BE2C (cell line): ENCODE results near the gene FMNL2.
A peak's percentile ranks its signal among the peaks of the same experiment; 100 is the strongest.

Source experiments
- DNase-seq: peaks from one replicate; pipeline ENCODE4 v3.0.0-alpha.2; 2020
- H3K27me3 ChIP-seq: fragments of 250-450 bp; sonication (Bioruptor Pico); 2 replicates; pipeline ENCODE4 v1.5.1; 2020; ENCODE audit warnings: mild to moderate bottlenecking
- H3K36me3 ChIP-seq: fragments of 250-450 bp; sonication (Bioruptor Pico); 2 replicates; pipeline ENCODE4 v1.5.1; 2020; ENCODE audit warnings: mild to moderate bottlenecking
- H3K4me1 ChIP-seq: fragments of 250-450 bp; sonication (Bioruptor Pico); 2 replicates; pipeline ENCODE4 v1.5.1; 2020
- H3K4me3 ChIP-seq: 2 replicates; pipeline ENCODE4 v1.5.1; 2011; ENCODE audit warnings: low read depth, low read length
- H3K9me3 ChIP-seq: fragments of 250-450 bp; sonication (Bioruptor Pico); 2 replicates; pipeline ENCODE4 v1.5.1; 2020
- CTCF ChIP-seq: IDR thresholded peaks from 2 replicates; pipeline ENCODE4 v1.5.1; 2012; ENCODE audit warnings: mild to moderate bottlenecking, low read depth, low read length

FMNL2 gene

GRCh38 chr2:152407204-152407721 lies 72.3 kb downstream of the FMNL2 start:
- Histone ChIP-seq H3K4me3 (no peak overlapping the region), H3K9me3 (no peaks in the 10 kb centered on the region), H3K36me3 (no peaks in the 10 kb centered on the region), H3K4me1 (no peaks in the 10 kb centered on the region), H3K27me3 (no peaks in the 10 kb centered on the region)
- TF ChIP-seq CTCF: no peak
- peak; percentile 27 for DNase-seq

DNA sequence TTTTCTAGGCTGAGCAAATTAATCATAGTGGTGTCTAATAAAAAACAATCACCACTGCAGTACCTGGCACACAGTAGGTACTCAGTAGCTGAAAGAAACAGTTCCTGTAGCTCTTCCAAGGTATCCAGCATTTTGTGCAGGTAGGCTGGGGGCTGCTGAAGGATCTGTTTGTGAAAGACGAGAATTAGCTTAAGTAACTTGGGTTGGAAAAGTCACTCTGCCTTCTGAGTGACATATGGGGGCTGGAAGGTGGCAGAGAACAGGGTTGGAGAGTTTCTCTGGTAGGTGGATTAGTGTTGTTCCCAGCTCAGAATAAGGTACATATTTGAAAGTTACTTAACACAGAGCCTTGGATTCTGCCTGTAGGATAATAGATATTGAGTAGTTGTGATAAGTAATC lies 72.8 kb downstream of the FMNL2 start:
- no peaks in the 10 kb centered on the region for H3K36me3 ChIP-seq
- no peak overlapping the region for H3K4me3 ChIP-seq
- no peaks in the 10 kb centered on the region for H3K27me3 ChIP-seq
- TF ChIP-seq CTCF: no peak
- no peaks in the 10 kb centered on the region for H3K4me1 ChIP-seq
- DNase-seq: no peak
- H3K9me3 ChIP-seq: no peaks in the 10 kb centered on the region

DNA sequence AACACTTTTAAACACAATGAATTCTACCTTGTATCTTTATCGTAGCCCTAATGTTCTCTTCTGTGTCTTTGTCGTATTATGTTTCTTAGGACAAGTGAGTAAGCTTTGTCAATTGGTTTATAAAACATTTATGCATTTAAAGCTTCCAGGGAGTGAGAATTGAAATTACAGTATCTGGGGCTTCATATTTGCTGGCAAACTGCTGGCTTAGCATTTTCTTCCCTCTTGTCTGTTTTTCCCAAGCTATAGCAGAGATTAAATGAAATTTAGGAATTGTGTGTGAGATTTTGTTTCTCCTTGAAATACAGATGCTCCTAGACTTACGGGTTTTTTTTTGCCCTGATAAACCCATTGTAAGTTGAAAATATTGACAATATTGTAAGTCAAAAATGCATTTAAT lies 73.3 kb downstream of the FMNL2 start:
- no peak for TF ChIP-seq CTCF
- Histone ChIP-seq H3K4me3 (no peak overlapping the region), H3K9me3 (no peaks in the 10 kb centered on the region), H3K36me3 (no peaks in the 10 kb centered on the region), H3K27me3 (no peaks in the 10 kb centered on the region), H3K4me1 (no peaks in the 10 kb centered on the region)
- no peak for DNase-seq

- Histone ChIP-seq H3K36me3 (no peaks in the 10 kb centered on the region), H3K27me3 (no peaks in the 10 kb centered on the region), H3K4me1 (no peaks in the 10 kb centered on the region), H3K4me3 (no peak overlapping the region), H3K9me3 (no peaks in the 10 kb centered on the region)
- no peak for DNase-seq
- TF ChIP-seq CTCF: no peak
These were observed 74.6 kb downstream of the FMNL2 start for GRCh38 chr2:152409386-152410164.

DNA sequence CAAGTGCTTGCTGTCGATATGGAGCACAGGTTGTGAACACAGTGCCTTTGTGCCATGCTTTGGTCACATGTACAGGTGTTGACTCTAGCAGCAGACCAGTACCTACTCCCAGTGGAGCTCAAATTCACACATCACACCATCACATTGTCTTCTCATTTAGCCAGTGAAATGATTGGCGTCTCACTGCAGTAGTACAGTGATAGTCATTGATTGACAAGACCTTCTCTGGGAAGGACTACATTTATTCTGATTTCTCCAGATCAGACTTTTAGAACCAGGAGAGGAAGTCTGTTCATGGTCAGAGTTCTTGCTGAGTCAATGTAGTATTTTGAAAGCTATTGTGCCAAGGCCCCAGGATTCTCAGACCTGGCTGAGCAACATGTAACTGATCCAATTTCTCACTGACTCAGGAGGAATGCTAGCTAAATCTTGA lies 75.2 kb downstream of the FMNL2 start:
- DNase-seq: no peak
- no peaks in the 10 kb centered on the region for H3K9me3 ChIP-seq
- H3K4me1 ChIP-seq: no peaks in the 10 kb centered on the region
- H3K4me3 ChIP-seq: no peak overlapping the region
- no peaks in the 10 kb centered on the region for H3K27me3 ChIP-seq
- TF ChIP-seq CTCF: no peak
- H3K36me3 ChIP-seq: no peaks in the 10 kb centered on the region

- Histone ChIP-seq H3K36me3 (no peaks in the 10 kb centered on the region), H3K4me1 (no peaks in the 10 kb centered on the region), H3K4me3 (no peak overlapping the region), H3K9me3 (no peaks in the 10 kb centered on the region), H3K27me3 (no peaks in the 10 kb centered on the region)
- DNase-seq: no peak
- TF ChIP-seq CTCF: no peak
These were observed 76.2 kb downstream of the FMNL2 start for GRCh38 chr2:152411154-152411553.
